HUES48 (cell line): ENCODE data around the gene FEV.
"Not testable (repeated sequence)": the region's sequence is repeated elsewhere in the genome, so short reads cannot be mapped to it uniquely, and the experiment has no call there.

Experiments
- H3K27ac ChIP-seq: one replicate; pipeline ENCODE4 v1.7.0; 2013; ENCODE audit warnings: low read depth, low read length, inconsistent platforms
- H3K27me3 ChIP-seq: 2 replicates; pipeline ENCODE4 v1.6.1; 2013; ENCODE audit warnings: mild to moderate bottlenecking, low read length; ENCODE audit not compliant: control insufficient read depth, insufficient read depth
- H3K36me3 ChIP-seq: 2 replicates; pipeline ENCODE4 v1.6.1; 2013; ENCODE audit warnings: low read length; ENCODE audit not compliant: control insufficient read depth, insufficient read depth
- H3K4me1 ChIP-seq: 2 replicates; pipeline ENCODE4 v1.6.1; 2013; ENCODE audit warnings: mild to moderate bottlenecking, low read length; ENCODE audit not compliant: control insufficient read depth, insufficient read depth
- H3K4me3 ChIP-seq: 2 replicates; pipeline ENCODE4 v1.5.1; 2013; ENCODE audit warnings: mild to moderate bottlenecking, low read depth, low read length
- H3K9ac ChIP-seq: 2 replicates; pipeline ENCODE4 v1.6.1; 2013; ENCODE audit warnings: mild to moderate bottlenecking, low read depth, low read length, moderate library complexity
- H3K9me3 ChIP-seq: 2 replicates; pipeline ENCODE4 v1.6.1; 2013; ENCODE audit warnings: low read length; ENCODE audit not compliant: control insufficient read depth, insufficient read depth

The FEV gene

GRCh38 chr2:218954541-218955300, 30.3 kb downstream of the FEV start:
- no peak overlapping the region for H3K4me3 ChIP-seq

GRCh38 chr2:218953366-218953954, 31.5 kb downstream of the FEV start:
- H3K36me3 ChIP-seq: no peaks in the 10 kb centered on the region
- peaks cover 32% of the 10 kb centered on the region for H3K27me3 ChIP-seq
- no peak overlapping the region for H3K9ac ChIP-seq
- no peak overlapping the region for H3K4me3 ChIP-seq
- no peaks in the 10 kb centered on the region for H3K9me3 ChIP-seq
- H3K27ac ChIP-seq: no peak overlapping the region
- no peaks in the 10 kb centered on the region for H3K4me1 ChIP-seq

More at GRCh38 chr2:218954541-218955300, 30.3 kb downstream of the FEV start:
- Histone ChIP-seq H3K36me3 (no peaks in the 10 kb centered on the region), H3K9ac (no peak overlapping the region), H3K4me1 (no peaks in the 10 kb centered on the region), H3K27ac (no peak overlapping the region), H3K9me3 (no peaks in the 10 kb centered on the region), H3K27me3 (peaks cover 43% of the 10 kb centered on the region)

- no peaks in the 10 kb centered on the region for H3K36me3 ChIP-seq
- no peaks in the 10 kb centered on the region for H3K4me1 ChIP-seq
- H3K9me3 ChIP-seq: no peaks in the 10 kb centered on the region
- peaks cover 19% of the 10 kb centered on the region for H3K27me3 ChIP-seq
- no peak overlapping the region for H3K4me3 ChIP-seq
- no peak overlapping the region for H3K27ac ChIP-seq
- no peak overlapping the region for H3K9ac ChIP-seq
Measured at GRCh38 chr2:218952160-218952559, 32.8 kb downstream of the FEV start.

GRCh38 chr2:218946621-218947020, 38.4 kb downstream of the FEV start:
- no peak overlapping the region for H3K9ac ChIP-seq
- H3K9me3 ChIP-seq: no peaks in the 10 kb centered on the region
- no peaks in the 10 kb centered on the region for H3K36me3 ChIP-seq
- H3K4me1 ChIP-seq: no peaks in the 10 kb centered on the region
- no peak overlapping the region for H3K4me3 ChIP-seq
- no peaks in the 10 kb centered on the region; the same call in none of the 2 replicates for H3K27me3 ChIP-seq
- H3K27ac ChIP-seq: no peak overlapping the region

- Histone ChIP-seq H3K9ac (no peak overlapping the region), H3K36me3 (no peaks in the 10 kb centered on the region), H3K4me3 (no peak overlapping the region), H3K4me1 (no peaks in the 10 kb centered on the region), H3K27me3 (no peaks in the 10 kb centered on the region; the same call in none of the 2 replicates), H3K27ac (no peak overlapping the region), H3K9me3 (no peaks in the 10 kb centered on the region)
Measured at GRCh38 chr2:218944759-218945404, 40.1 kb downstream of the FEV start.

- H3K27ac ChIP-seq, H3K9ac ChIP-seq, H3K9me3 ChIP-seq, H3K4me1 ChIP-seq, H3K27me3 ChIP-seq, H3K36me3 ChIP-seq, H3K4me3 ChIP-seq: not testable (repeated sequence)
Measured at GRCh38 chr2:218931751-218932150, 53.2 kb downstream of the FEV start.
